ENCODE results near the gene PRKCB.

Gene PRKCB

DNA sequence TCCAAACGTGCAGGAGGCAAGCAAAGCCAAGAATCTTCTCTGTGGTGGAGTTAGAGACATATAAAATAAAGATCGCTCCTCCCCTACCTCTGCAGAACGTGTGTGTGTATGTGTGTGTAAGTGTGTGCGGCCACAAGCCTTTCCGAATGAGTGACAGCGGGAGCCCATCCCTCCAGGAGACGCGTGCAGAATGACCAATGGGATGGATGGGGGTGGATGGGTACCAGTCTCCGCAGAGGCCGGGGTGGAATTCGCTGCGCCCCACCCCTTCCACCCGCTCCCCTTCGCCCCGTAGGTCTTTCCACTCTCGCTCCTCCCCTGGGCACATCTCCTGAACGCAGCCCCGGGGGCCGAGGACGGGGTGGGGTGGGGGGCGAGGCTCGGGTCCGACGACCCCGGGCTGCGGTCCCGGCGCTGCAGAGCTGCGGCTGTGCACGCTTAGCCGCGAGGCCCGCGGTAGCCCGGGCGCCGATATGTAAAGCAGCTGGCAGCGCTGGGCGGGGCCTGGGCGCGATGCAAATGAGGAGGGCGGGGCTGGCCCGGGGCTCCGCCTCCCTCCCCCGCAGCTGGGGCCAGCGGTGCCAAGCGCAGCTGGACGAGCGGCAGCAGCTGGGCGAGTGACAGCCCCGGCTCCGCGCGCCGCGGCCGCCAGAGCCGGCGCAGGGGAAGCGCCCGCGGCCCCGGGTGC is at the start of gene PRKCB:
Gene PRKCB, plus strand, starts transcription at position 594 of the 688 bp plus-strand sequence.
- no peak for DNase-seq (ENCODE audit: low read depth)

DNA sequence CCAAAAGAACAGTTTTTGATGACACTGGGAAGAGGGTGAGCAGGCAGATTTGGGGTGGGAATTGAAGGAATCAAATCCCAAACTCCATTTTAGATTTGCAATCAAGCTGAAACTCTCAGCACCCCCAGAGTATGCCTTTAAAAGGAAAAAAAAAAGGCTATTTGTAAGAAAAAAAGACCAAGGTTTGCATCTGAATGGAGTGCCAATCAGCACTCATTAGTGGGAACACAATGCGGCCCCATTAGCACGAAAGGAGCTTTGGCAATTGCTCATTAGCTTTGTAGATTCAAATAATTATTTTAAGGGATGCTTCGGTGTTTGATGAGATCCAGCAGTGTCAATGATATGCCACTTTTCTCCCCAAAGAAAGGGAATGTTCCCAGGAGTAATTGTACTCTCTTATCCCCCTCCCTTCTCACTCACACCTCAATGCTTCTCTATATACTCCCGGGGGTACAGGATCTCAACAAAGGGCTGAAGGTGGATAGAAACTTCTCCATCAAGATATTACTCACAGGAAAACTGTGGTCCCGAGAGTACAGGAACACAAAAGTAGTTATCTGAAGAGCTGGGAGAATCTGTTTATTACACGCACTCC is 48.7 kb upstream of the PRKCB start:
- no peak for DNase-seq (ENCODE audit: low read depth)

DNA sequence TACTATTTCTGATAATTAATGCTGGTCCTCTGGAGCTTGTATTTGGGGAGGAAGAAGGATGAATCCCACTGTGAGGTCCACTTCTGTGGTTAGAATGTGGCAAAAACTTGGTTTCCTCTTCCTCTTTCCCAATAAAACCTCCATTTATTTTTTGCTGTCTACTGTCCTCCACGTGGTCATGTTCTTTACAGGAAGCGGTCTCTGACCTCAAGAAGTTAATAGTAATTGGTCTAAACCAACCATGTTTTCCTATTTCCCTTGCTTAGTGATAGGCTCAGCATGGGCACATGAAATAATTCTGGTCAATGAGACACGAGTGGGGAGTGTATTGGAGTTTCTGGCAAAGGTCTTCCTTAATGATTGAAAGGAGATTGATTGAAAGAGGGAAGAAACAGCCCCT is 47.1 kb upstream of the PRKCB start:
- DNase-seq (ENCODE audit: low read depth): no peak

DNA sequence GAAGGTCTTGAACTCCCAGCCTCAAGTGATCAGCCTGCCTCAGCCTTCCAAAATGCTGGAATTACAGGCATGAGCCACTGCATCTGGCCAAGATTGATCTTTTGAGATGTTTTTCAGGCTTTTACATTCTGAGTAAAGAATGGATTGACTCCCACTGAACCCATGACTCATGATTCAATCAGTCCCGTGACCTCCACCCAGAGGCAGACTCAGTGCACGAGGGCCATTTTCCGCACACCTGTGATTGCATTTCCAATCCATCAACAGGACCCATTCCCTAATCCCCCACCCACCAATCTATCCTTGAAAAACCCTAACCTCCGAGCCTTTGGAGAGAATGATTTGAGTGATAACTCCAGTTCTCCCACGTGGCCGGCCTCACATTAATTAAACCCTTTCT is 40.4 kb upstream of the PRKCB start:
- DNase-seq (ENCODE audit: low read depth): no peak

DNA sequence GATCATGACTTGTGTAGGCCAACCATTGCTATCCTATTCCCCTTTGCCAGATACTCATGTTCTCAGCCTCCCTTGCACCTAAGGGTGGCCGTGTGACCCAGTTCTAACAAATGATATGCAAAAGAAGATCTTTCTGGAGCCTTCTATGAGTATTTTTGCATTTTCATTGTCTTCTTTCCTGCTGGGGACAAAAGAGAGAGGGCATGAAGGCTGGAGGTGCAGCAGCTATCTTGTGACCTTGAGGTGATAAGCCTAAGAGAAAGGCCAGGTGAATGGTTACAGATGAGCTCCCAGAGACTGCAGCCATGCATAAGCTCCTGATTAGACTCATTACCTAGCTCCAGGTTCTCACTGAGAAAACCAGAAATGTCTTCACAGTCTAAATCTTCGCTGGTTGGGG is 38.8 kb upstream of the PRKCB start:
- DNase-seq (ENCODE audit: low read depth): no peak

DNA sequence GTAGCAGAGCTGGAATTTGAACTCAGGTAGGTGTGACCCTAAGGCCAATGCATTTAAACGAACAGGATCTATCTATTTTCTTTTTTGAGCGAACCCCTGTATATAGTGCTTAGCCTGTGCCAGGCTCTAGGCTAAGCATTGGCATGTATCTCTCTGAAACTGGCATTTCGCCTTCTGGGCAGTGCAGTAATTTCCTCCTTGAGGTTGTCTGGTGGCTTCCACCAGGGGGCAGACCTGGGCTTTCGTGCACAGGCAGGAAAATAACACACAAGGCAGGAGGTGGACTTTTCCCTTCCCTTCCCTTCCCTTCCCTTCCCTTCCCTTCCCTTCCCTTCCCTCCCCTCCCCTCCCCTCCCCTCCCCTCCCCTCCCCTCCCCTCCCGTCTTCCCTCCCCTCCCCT is 34.4 kb upstream of the PRKCB start:
- DNase-seq (ENCODE audit: low read depth): peak; percentile 4

DNA sequence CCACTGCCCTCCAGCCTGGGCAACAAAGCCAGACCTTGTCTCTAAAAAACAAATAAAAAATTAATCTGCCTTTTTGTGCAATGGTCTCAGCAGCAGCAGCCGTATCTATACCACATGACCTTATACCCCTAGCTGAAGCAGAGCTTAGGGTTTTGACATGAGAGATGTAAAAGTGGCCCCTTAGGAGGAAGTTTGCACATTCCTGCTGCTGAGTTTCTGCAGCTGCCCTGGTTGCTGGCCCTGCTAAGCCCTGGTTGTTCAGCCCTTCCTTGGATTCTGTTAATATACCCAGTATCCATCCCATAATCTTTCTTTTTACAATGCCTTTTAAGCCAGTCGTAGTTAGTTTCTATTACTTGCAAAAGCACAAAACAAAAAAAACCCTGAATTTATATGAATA is 33.0 kb upstream of the PRKCB start:
- no peak for DNase-seq (ENCODE audit: low read depth)

DNA sequence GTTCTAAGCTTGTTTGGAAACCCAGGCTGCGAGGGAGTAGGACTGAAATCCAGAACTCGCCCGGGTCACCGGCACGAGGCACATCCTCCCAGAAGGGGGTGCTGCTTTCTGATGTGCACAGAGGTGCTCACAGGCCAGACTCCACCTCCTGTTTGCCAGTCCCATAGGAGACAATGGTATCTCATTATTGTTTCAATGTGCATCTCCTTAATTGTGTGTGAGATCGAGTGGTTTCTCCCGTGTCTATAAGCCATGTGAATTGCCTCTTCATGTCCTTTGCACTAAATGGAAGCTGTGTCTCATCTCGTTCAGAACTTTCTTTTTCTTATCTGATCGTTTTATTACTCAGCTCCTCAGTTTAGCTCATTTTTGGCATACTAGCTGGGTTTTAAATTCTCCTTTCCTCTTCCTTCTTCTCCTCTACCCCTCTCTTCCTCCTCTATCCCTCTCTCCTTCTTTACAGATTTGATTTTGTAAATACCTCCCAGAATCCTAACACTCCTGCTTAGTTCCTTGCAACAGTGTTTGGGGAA is 32.1 kb upstream of the PRKCB start:
- no peak for DNase-seq (ENCODE audit: low read depth)

DNA sequence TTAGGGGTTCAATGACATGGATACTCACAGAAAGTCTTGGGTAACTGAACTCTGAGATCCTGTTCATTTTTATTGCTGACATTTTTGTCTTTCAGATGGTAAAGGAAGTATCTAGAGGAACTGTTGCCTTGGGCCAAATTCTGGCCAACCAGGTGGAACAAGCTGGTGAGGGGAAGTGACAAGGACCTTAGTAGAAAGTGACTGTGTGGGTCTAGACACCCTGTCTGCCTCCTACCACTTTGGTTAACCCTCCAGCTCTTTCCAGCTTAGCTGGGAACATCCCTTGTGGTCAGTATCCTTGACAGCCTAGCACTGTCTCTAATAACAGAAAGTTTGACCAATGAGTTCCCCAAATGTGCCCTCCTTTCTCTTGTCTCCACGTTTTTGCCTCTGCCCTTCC is 28.8 kb upstream of the PRKCB start:
- no peak for DNase-seq (ENCODE audit: low read depth)

DNA sequence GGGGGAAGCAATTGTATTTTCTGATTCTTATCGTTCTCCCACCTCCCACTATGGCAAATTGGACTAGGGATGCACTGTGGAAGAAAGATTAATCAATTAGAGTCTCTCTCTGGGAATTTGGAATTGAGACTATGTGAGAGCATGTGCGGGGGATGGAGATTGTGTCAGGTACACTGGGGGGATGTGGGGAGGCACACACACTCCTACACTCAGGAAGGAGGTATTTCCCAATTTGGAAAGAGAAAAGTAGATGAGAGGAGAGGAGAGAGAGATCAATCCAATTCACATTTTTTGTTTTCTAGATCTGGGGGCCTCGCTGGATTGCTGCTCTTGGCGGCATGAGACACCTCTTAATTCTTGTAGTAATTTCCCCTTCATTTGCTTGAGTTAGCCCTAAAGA is 14.3 kb upstream of the PRKCB start:
- DNase-seq (ENCODE audit: low read depth): no peak

DNA sequence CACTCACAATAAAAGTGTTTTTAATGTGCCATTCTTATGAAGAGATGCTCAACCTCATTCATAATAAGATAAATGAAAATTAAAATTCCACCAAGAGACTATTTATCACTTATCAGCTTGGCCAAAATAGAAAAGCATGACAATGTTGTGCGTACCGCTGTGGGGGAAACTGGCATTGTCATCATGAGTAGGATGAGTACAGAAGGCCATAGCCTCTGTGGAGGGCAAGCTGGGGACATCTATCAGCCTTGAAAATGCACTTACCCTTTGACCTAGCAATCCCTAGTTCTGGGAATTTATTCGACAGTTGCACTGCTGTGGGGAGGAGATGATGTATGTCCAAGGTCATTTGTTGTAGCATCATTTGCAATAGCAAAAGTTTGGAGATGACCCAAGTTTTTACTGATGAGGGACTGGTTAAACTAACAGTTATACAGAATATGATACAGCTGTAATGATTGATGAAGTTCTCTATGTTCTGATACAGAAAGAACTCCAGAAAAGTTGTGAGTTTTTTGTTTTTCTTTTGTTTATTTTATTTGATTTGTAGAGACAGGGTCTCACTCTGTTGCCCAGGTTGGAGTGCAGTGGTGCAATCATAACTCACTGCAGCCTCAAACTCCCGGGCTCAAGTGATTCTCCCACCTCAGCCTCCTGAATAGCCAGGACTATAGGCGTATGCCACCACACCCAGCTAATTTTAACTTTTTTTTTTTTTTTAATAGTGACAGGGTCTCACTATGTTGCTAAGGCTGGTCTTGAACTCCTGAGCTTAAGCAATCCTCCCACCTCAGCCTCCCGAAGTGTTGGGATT is 13.7 kb upstream of the PRKCB start:
- DNase-seq (ENCODE audit: low read depth): no peak

DNA sequence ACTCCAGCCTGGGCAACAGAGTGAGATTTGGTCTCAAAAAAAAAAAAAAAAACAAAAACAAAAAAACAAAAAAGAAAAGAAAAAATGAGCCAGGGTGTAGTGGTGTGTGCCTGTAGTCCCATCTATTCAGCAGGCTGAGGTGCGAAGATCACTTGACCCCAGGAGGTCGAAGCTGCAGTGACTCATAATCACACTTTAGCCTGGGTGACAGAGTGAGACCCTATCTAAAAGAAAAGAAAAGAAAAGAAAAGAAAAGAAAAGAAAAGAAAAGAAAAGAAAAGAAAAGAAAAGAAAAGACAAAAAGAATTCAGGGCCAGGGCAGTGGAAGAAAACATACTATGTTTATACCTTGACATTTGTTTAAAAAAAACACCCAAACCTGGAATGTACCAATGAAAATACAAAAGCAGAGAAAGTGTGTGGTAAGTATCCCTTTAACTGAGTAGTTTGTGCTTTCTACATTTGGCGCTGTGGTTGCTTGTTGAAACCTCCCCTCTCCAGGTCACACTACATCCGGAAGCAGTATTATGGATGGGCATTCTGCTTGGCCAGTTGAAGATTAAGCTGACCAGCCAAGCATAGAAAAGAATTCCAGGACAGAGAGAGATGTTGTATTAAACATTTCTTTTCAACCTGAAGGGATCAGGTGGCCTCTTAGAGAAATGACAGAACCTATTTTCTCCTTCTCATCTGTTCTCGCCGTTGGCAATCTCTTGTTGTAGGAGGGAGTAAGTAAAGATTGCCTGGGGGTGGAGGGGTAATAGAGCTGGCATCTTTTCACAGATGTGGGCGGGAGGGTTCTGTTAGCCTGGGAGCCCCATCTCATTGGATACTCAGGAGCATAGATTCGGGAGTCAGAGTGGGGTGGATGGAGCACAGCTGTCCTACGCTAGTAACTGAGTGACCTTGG is 12.1 kb upstream of the PRKCB start:
- no peak for DNase-seq (ENCODE audit: low read depth)

DNA sequence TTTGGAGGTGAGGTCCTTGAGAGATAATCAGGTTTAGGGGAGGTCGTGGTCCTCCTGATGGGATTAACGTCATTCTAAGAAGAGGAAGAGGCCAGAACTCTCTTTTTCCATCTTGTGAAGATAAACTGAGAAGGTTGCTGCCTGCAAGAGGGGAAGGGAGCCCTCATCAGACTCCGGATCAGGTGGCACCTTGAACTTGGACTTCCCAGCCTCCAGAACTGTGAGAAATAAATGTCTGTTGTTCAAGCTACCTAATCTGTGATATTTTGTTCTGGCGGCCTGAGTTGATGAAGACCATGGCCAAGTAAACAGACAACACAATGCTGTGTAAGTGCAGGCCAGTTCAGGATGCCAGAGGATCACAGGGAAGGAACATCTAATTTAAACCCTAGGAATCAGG is 10.9 kb upstream of the PRKCB start:
- no peak for DNase-seq (ENCODE audit: low read depth)

DNA sequence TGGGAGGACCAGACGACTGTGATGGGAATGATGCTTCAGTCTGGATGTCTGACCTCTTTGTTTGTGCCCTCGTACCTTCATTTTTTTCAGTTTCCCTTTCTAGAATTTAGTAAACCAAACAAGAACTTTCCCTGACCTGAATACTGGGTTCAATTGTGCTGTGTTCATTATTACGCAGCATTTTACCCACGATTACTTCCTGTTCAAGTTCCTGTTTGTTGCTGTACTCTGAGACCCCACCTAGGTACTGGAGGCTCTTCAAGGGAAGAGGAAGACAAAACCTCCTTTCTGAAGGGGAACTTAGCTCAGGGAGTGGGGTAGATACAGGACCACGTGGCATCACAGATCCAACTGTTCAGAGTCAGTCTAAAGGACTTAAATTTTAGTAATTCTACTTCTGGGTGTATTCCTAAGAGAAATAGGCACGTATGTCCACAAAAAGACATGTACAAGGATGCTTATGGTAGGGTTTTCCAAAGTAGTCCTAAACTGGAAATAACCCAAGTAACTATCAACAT is 9.2 kb upstream of the PRKCB start:
- DNase-seq (ENCODE audit: low read depth): no peak

DNA sequence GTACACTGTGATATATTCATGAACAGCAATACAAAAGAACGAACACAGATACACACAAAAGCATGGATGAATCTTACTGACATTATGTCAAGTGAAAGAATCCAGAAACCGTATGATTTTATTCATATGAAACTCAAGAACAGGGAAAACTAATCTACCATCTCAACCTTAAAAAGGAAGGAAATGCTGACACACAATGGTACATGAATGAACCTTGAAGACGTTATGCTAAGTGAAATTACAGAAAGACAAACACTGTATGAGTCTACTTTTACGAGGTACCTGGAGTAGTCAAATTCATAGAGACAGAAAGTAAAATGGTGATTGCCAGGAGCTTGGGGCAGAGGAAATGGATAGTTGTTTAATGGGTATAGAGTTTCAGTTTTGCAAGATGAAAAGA is 8.7 kb upstream of the PRKCB start:
- DNase-seq (ENCODE audit: low read depth): no peak

DNA sequence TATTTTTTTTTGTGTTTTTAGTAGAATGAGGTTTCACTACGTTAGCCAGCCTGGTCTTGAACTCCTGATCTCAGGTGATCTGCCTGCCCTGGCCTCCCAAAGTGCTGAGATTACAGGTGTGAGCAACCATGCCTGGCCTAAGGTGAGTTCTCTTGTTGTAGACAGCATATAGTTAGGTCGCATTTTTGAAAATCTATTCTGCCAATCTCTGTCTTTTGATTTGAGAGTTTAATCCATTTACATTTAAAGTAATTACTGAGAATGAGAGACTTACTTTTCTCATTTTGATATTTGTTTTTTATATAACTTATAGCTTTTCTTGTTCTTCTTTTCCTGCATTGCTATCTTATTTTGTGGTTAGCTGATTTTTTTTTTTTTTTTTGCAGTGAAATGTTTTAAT is 6.3 kb upstream of the PRKCB start:
- DNase-seq (ENCODE audit: low read depth): no peak

DNA sequence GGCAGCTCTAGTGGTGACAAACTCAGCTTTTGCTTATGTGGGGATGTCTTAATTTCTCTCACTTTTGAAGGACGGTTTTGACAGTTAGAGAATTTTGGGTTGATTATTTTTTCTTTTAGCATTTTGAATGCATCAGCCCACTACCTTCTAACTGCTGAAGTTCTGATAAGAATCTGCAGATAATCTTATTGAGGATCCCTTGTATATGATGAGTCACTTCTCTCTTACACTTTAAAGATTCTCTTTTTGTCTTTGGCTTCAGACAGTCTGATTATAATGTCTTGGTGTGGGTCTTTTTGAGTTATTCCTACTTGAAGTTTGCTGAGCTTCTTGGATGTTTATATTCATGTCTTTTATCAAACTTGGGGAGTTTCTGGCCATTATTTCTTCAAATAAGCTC is 5.5 kb upstream of the PRKCB start:
- no peak for DNase-seq (ENCODE audit: low read depth)

DNA sequence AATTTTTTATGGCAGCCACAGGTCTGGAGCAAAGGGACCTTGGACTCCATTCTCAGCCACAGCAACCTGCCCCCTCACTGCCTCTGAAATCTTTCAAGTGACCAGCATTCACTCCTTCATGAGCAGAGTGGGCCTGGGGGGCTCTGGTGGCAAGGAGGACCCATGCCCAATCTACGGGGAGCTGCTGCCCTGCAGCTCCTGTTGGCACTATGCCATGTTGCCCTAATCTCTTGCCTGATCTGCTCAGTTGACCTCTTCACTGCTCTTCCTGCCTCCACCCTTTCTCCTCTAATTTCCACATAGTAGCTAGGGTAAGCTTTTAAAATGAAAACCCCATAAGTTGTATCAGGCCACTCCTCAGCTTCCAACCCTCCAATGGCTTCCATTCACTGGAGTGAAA is 2.9 kb upstream of the PRKCB start:
- no peak for DNase-seq (ENCODE audit: low read depth)

DNA sequence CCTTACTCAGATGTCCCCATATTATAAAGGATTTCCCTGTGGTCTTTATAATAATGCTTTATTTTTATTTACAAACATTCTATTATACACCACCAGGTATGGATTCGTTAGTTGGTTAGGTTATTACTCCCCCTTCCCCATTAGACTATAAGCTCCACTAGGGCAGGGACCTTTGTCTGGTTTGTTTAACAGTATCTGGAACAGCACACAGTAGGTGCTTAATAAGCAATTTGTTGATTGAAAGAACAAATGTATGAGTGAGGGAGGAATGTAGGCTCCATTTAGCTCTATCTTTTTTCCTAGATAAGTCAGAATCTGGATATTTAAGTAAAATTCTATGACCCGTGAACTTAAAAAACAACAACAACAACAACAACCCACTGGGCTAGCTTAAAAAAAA is 2.3 kb upstream of the PRKCB start:
- DNase-seq (ENCODE audit: low read depth): no peak

DNA sequence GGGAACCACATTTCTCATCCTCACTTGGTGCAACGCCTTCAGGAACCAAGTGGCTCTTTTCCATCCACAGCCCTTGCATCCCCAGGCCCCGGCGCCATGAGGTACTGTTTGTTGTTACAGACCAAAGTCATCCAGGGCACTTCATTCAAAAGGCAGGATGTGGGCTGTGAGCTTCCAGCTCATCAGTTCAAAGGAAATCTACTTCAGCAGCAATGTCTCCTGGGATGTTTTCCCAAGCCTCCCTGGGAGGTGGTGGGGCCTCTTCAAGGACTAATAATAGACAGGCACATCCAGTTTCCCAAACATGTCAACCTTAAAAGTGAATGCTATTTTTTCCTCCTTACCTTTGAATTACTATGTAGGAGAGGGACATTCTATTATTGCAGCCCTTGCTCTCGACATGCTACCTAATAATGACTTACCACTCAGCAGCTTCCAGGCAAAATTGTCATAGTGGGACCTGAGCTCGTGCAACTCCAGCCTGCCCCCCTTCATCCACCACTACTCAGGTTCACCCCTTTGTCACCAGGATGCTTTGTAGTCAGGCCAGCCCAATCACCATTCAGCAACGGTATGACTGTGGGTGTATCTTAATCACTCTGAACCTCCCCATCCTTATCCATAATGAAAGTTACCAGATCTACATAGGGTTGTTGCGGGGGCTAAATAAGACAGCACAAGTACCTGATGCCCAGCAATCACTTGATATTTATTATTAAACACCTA is 1.7 kb upstream of the PRKCB start:
- no peak for DNase-seq (ENCODE audit: low read depth)

DNA sequence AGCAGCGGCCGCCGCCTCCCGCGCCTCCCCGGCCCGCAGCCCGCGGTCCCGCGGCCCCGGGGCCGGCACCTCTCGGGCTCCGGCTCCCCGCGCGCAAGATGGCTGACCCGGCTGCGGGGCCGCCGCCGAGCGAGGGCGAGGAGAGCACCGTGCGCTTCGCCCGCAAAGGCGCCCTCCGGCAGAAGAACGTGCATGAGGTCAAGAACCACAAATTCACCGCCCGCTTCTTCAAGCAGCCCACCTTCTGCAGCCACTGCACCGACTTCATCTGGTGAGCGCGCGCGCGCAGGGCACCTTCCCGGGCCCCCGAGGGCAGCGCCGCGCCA is 258 bp downstream of the PRKCB start:
- no peak for DNase-seq (ENCODE audit: low read depth)

Data from non-pigmented ciliary epithelial cell (primary cell).